H9 (cell line): Measurements from ENCODE around the gene CASP4. TPM values are rescaled to one million over a fixed set of nuclear protein-coding genes. Genes with fewer than 3 reads are reported as not detected.

Experiments used
- DNase-seq: peaks from one replicate; pipeline ENCODE4 v3.0.0-alpha.2; 2017
- H2AFZ ChIP-seq: one replicate; pipeline ENCODE4 v1.6.1; 2013; ENCODE audit warnings: mild to moderate bottlenecking, low read length, control low read depth, moderate library complexity
- H2AK5ac ChIP-seq: 2 replicates; pipeline ENCODE4 v1.6.1; 2013; ENCODE audit warnings: low read length, control low read depth, mixed read lengths; ENCODE audit not compliant: insufficient read length
- H2BK120ac ChIP-seq: one replicate; pipeline ENCODE4 v1.6.1; 2013; ENCODE audit warnings: low read depth, mild to moderate bottlenecking, low read length, control low read depth, inconsistent platforms; ENCODE audit not compliant: poor library complexity, severe bottlenecking
- H2BK12ac ChIP-seq: 2 replicates; pipeline ENCODE4 v1.6.1; 2013; ENCODE audit warnings: low read length, control low read depth, mixed read lengths, low read depth; ENCODE audit not compliant: insufficient read length
- H2BK15ac ChIP-seq: 2 replicates; pipeline ENCODE4 v1.6.1; 2013; ENCODE audit warnings: low read depth, low read length, control low read depth
- H2BK20ac ChIP-seq: one replicate; pipeline ENCODE4 v1.6.1; 2013; ENCODE audit warnings: low read depth, mild to moderate bottlenecking, low read length, control low read depth, inconsistent platforms; ENCODE audit not compliant: poor library complexity, severe bottlenecking
- H2BK5ac ChIP-seq: 2 replicates; pipeline ENCODE4 v1.6.1; 2013; ENCODE audit warnings: low read length, control low read depth, mixed read lengths; ENCODE audit not compliant: insufficient read length
- H3K14ac ChIP-seq: 2 replicates; pipeline ENCODE4 v1.6.1; 2013; ENCODE audit warnings: low read length, control low read depth; ENCODE audit not compliant: insufficient read depth
- H3K18ac ChIP-seq: 2 replicates; pipeline ENCODE4 v1.6.1; 2013; ENCODE audit warnings: low read depth, mild to moderate bottlenecking, mixed read lengths, low read length, control low read depth; ENCODE audit not compliant: insufficient read length
- H3K23ac ChIP-seq: 2 replicates; pipeline ENCODE4 v1.6.1; 2013; ENCODE audit warnings: low read length, control low read depth, mixed read lengths, low read depth; ENCODE audit not compliant: insufficient read length
- H3K23me2 ChIP-seq: 2 replicates; pipeline ENCODE4 v1.6.1; 2013; ENCODE audit warnings: low read depth, mild to moderate bottlenecking, mixed read lengths, low read length, control low read depth; ENCODE audit not compliant: insufficient read length, poor library complexity, severe bottlenecking
- H3K27ac ChIP-seq: 2 replicates; pipeline ENCODE4 v1.5.1; 2013; ENCODE audit warnings: low read length, control low read depth, mixed read lengths, low read depth; ENCODE audit not compliant: insufficient read length
- H3K27me3 ChIP-seq: 2 replicates; pipeline ENCODE4 v1.6.1; 2013; ENCODE audit warnings: low read length, control low read depth, inconsistent platforms; ENCODE audit not compliant: insufficient read depth
- H3K4ac ChIP-seq: 2 replicates; pipeline ENCODE4 v1.6.1; 2013; ENCODE audit warnings: low read depth, mild to moderate bottlenecking, control low read depth, inconsistent platforms, low read length, moderate library complexity
- H3K4me1 ChIP-seq: 2 replicates; pipeline ENCODE4 v1.6.1; 2013; ENCODE audit warnings: low read length, control low read depth, inconsistent platforms; ENCODE audit not compliant: insufficient read depth
- H3K4me2 ChIP-seq: 2 replicates; pipeline ENCODE4 v1.6.1; 2013; ENCODE audit warnings: low read length, control low read depth, mixed read lengths; ENCODE audit not compliant: insufficient read length, insufficient read depth
- H3K56ac ChIP-seq: 2 replicates; pipeline ENCODE4 v1.6.1; 2013; ENCODE audit warnings: low read depth, mild to moderate bottlenecking, mixed read lengths, low read length, control low read depth; ENCODE audit not compliant: insufficient read length
- H3K79me1 ChIP-seq: 2 replicates; pipeline ENCODE4 v1.6.1; 2013; ENCODE audit warnings: low read depth, mild to moderate bottlenecking, moderate library complexity, low read length, control low read depth, inconsistent platforms; ENCODE audit not compliant: insufficient read depth, poor library complexity, severe bottlenecking
- H3K79me2 ChIP-seq: 2 replicates; pipeline ENCODE4 v1.6.1; 2013; ENCODE audit warnings: low read length, control low read depth, inconsistent platforms; ENCODE audit not compliant: insufficient read depth
- H3K9ac ChIP-seq: 2 replicates; pipeline ENCODE4 v1.6.1; 2013; ENCODE audit warnings: low read length, control low read depth, mixed read lengths; ENCODE audit not compliant: insufficient read length; ENCODE audit errors: extremely low read depth
- H3K9me3 ChIP-seq: one replicate; pipeline ENCODE4 v1.6.1; 2013; ENCODE audit warnings: low read depth, low read length, inconsistent platforms; ENCODE audit not compliant: control insufficient read depth
- H3T11ph ChIP-seq: one replicate; pipeline ENCODE4 v1.6.1; 2013; ENCODE audit warnings: mild to moderate bottlenecking, low read length, control low read depth, inconsistent platforms
- H4K20me1 ChIP-seq: one replicate; pipeline ENCODE4 v1.6.1; 2013; ENCODE audit not compliant: control insufficient read depth, insufficient read length, insufficient read depth
- H4K5ac ChIP-seq: 2 replicates; pipeline ENCODE4 v1.6.1; 2013; ENCODE audit warnings: low read depth, mild to moderate bottlenecking, mixed read lengths, low read length, control low read depth; ENCODE audit not compliant: insufficient read length
- H4K8ac ChIP-seq: replicated peaks from 2 replicates; pipeline ENCODE4 v1.6.1; 2013; ENCODE audit warnings: low read length, control low read depth, mixed read lengths, low read depth; ENCODE audit not compliant: insufficient read length
- H4K91ac ChIP-seq: 2 replicates; pipeline ENCODE4 v1.6.1; 2013; ENCODE audit warnings: low read depth, mild to moderate bottlenecking, moderate library complexity, mixed read lengths, low read length, control low read depth; ENCODE audit not compliant: insufficient read length
- H3K27ac Mint-ChIP-seq, 3 experiments: 2 replicates in 2 of 3; 3 replicates in 1 of 3; pipeline ENCODE4 v1.8.0; 2020 to 2021; ENCODE audit warnings: mixed read lengths in 3 of 3, mild to moderate bottlenecking in 1 of 3, moderate library complexity in 1 of 3
- H3K27me3 Mint-ChIP-seq: 2 replicates; pipeline ENCODE4 v1.8.0; 2021; ENCODE audit warnings: low read depth, mild to moderate bottlenecking, moderate library complexity, mixed read lengths
- H3K36me3 Mint-ChIP-seq, 3 experiments: 2 replicates in 2 of 3; 3 replicates in 1 of 3; pipeline ENCODE4 v1.8.0; 2020 to 2021; ENCODE audit warnings: low read depth in 3 of 3, mixed read lengths in 3 of 3; ENCODE audit not compliant: insufficient read depth in 1 of 3
- H3K4me1 Mint-ChIP-seq, 2 experiments: 2 replicates each; pipeline ENCODE4 v1.8.0; 2020; ENCODE audit warnings: mixed read lengths in 2 of 2
- H3K4me3 Mint-ChIP-seq, 2 experiments: 2 replicates in 1 of 2; 3 replicates in 1 of 2; pipeline ENCODE4 v1.8.0; 2020 to 2021; ENCODE audit warnings: mild to moderate bottlenecking in 2 of 2, mixed read lengths in 2 of 2, moderate library complexity in 1 of 2
- H3K9me3 Mint-ChIP-seq, 2 experiments: 2 replicates in 1 of 2; 3 replicates in 1 of 2; pipeline ENCODE4 v1.8.0; 2020; ENCODE audit warnings: mild to moderate bottlenecking in 2 of 2, mixed read lengths in 2 of 2, moderate library complexity in 1 of 2
- CTCF ChIP-seq: fragments of 200-600 bp; sonication (generic); conservative IDR thresholded peaks from 3 replicates; pipeline ENCODE4 v1.8.0; 2021; ENCODE audit warnings: antibody characterized with exemption, mild to moderate bottlenecking
- WGBS: extraction: QIAGEN DNeasy Blood & Tissue Kit; methylation state at CpG from one replicate; pipeline ENCODE4 v1.1.7; 2013; ENCODE audit warnings: missing lambda C conversion rate, low lambda C conversion rate, mixed read lengths; ENCODE audit not compliant: insufficient read length; ENCODE audit errors: extremely low coverage; 5-methylcytosine and 5-hydroxymethylcytosine counted together
- total RNA-seq: library from RNA; stranded (reverse); gene quantifications from 2 replicates; pipeline ENCODE4 v1.2.1, GENCODE V29; 2021

The CASP4 gene
- total RNA-seq, 1 experiment from 2014 or later: not detected

DNA sequence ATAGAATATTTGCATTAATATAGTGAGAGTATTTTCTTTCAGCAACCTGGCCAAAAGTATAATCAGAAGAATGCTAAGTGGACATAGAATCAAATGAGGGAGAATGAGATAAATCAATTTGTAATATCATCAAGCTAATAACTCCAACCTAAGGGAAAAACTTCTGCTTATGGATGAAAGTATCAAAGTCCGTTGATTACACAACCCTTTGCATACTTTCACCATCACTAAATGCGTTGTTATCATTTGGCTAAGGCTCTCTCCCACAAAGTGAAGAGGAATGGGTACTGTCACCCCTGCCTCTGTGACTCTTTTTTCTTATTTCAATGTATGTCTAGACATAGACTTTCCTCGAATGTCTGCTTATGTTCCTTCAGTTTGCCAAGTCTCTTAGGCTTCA is 16.4 kb upstream of the CASP4 start:
- Mint-ChIP-seq H3K9me3 (peaks cover 8 to 12% of the 10 kb centered on the region in 2 experiments; a peak in 3 of 5 replicates), H3K4me3 (no peak overlapping the region)
- H3K79me2 ChIP-seq: no peaks in the 10 kb centered on the region

More for the DNA sequence above, 16.4 kb upstream of the CASP4 start:
- no peaks in the 10 kb centered on the region for H3K27me3 Mint-ChIP-seq
- Histone ChIP-seq H2BK5ac (no peak overlapping the region), H3K4me2 (no peak overlapping the region), H3K18ac (no peak overlapping the region), H4K20me1 (no peaks in the 10 kb centered on the region), H3K23me2 (no peaks in the 10 kb centered on the region), H2BK15ac (no peak overlapping the region), H3K79me1 (no peaks in the 10 kb centered on the region), H2AFZ (no peak overlapping the region), H3K14ac (no peak overlapping the region), H3K27ac (no peak overlapping the region), H3T11ph (no peak overlapping the region), H4K8ac (no peak overlapping the region), H3K9me3 (no peaks in the 10 kb centered on the region), H3K23ac (no peak overlapping the region), H2BK20ac (no peak overlapping the region), H4K5ac (no peak overlapping the region), H3K56ac (no peak overlapping the region), H2AK5ac (no peak overlapping the region), H3K9ac (no peak overlapping the region), H3K27me3 (no peaks in the 10 kb centered on the region), H4K91ac (no peak overlapping the region), H2BK120ac (no peak overlapping the region), H3K4ac (no peak overlapping the region), H3K4me1 (no peaks in the 10 kb centered on the region), H2BK12ac (no peak overlapping the region)
- 0 out of 7 replicates have a peak, but pooled peaks cover 0 to 12% (median 4%) of the 10 kb centered on the region in 3 experiments for H3K36me3 Mint-ChIP-seq
- no peak for DNase-seq
- H3K27ac Mint-ChIP-seq: no peak overlapping the region
- TF ChIP-seq CTCF: no peak
- no peaks in the 10 kb centered on the region for H3K4me1 Mint-ChIP-seq
- no CpG with 5 or more reads among the region's 3 CpGs for WGBS
